PC-9 (cell line): ENCODE data around the gene SAPCD2. TPM values are rescaled to one million over a fixed set of nuclear protein-coding genes. Genes with fewer than 3 reads are reported as not detected.

ENCODE experiments used
- BruUV-seq: library from RNA; stranded (reverse); fragments of 400-500 nt; replicated peaks from 2 replicates; lab custom pipeline; 2021; lab: Mats Ljungman, UMichigan
- CTCF ChIA-PET: fragments of 300-600 bp; sonication (Branson Sonifier 250); formaldehyde crosslinking; loops from one replicate; lab custom pipeline; 2022; ENCODE audit warnings: antibody characterized with exemption; lab: Charles Lee
- POLR2A ChIA-PET: fragments of 300-600 bp; sonication (Branson Sonifier 250); formaldehyde crosslinking; loops from one replicate; lab custom pipeline; 2022; ENCODE audit warnings: antibody characterized with exemption; ENCODE audit not compliant: unreplicated experiment; lab: Charles Lee
- DNase-seq, 2 experiments: peaks; one replicate each; pipeline versions ENCODE4 v3.0.0 to v3.0.0-alpha.2; 2015 to 2022; ENCODE audit warnings: mixed read lengths in 1 of 2
- H2AFZ ChIP-seq: fragments of 200-600 bp; sonication (generic); 2 replicates; pipeline ENCODE4 v1.8.1; 2017; ENCODE audit warnings: antibody characterized with exemption
- H3F3A ChIP-seq: fragments of 200-600 bp; sonication (generic); 2 replicates; pipeline ENCODE4 v1.8.1; 2017; ENCODE audit warnings: antibody characterized with exemption, mild to moderate bottlenecking, low read depth; ENCODE audit not compliant: insufficient read depth
- H3K27ac ChIP-seq: fragments of 200-600 bp; sonication (generic); 2 replicates; pipeline ENCODE4 v1.6.1; 2016; ENCODE audit warnings: mixed run types
- H3K27me3 ChIP-seq: fragments of 200-600 bp; sonication (generic); 2 replicates; pipeline ENCODE4 v1.6.1; 2016; ENCODE audit warnings: low read depth, mixed run types; ENCODE audit not compliant: insufficient read depth
- H3K36me3 ChIP-seq: fragments of 200-600 bp; sonication (generic); 2 replicates; pipeline ENCODE4 v1.6.1; 2016; ENCODE audit warnings: low read depth, mixed run types
- H3K4me1 ChIP-seq: fragments of 200-600 bp; sonication (generic); replicated peaks from 2 replicates; pipeline ENCODE4 v1.6.1; 2016; ENCODE audit warnings: mixed run types; ENCODE audit not compliant: insufficient read depth
- H3K4me2 ChIP-seq: fragments of 200-600 bp; sonication (generic); 2 replicates; pipeline ENCODE4 v1.6.1; 2017; ENCODE audit warnings: mixed run types
- H3K4me3 ChIP-seq: fragments of 200-600 bp; sonication (generic); 2 replicates; pipeline ENCODE4 v1.6.1; 2016; ENCODE audit warnings: mixed run types
- H3K79me2 ChIP-seq: fragments of 200-600 bp; sonication (generic); 2 replicates; pipeline ENCODE4 v1.6.1; 2017; ENCODE audit warnings: low read depth, mixed run types
- H3K9me2 ChIP-seq: fragments of 200-600 bp; sonication (generic); 2 replicates; pipeline ENCODE4 v1.8.1; 2017; ENCODE audit warnings: mild to moderate bottlenecking; ENCODE audit not compliant: insufficient read depth
- H3K9me3 ChIP-seq: fragments of 200-600 bp; sonication (generic); 2 replicates; pipeline ENCODE4 v1.8.1; 2016; ENCODE audit warnings: low read depth; ENCODE audit not compliant: insufficient read depth
- H4K20me1 ChIP-seq: fragments of 200-600 bp; sonication (generic); 2 replicates; pipeline ENCODE4 v1.8.1; 2017; ENCODE audit not compliant: insufficient read depth
- CTCF ChIP-seq: fragments of 200-600 bp; sonication (generic); conservative IDR thresholded peaks from 2 replicates; pipeline ENCODE4 v1.6.1; 2017; ENCODE audit warnings: mixed run types, antibody characterized with exemption, mild to moderate bottlenecking, moderate library complexity
- EZH2 ChIP-seq: fragments of 200-600 bp; sonication (generic); IDR thresholded peaks from 2 replicates; pipeline ENCODE4 v1.8.0; 2017; ENCODE audit warnings: antibody characterized with exemption, low read depth
- intact Hi-C: fragments of 100-400 bp; cut with micrococcal nuclease; formaldehyde crosslinking; loops from one replicate; pipeline ENCODE4 v1.10.0; 2022; ENCODE audit not compliant: unreplicated experiment
- total RNA-seq: library from RNA; stranded (reverse); gene quantifications from 2 replicates; pipeline ENCODE4 v1.2.3, GENCODE V29; 2021

The SAPCD2 gene
- total RNA-seq, 1 experiment from 2014 or later = 50.3 TPM

- no TSS peak for BruUV-seq
- TF ChIP-seq EZH2 = no peak
- TF ChIP-seq CTCF = peak; percentile 65
- DNase-seq = peak in 1 of 2 experiments; percentile 73
Observed at GRCh38 chr9:137049544-137050449, 20.6 kb downstream of the SAPCD2 start.

GRCh38 chr9:137048655-137049543 lies 21.5 kb downstream of the SAPCD2 start:
- no TSS peak for BruUV-seq
- H2AFZ ChIP-seq = no peak overlapping the region
- POLR2A ChIA-PET = no interaction called here
- no peak overlapping the region for H3K4me3 ChIP-seq
- H3K36me3 ChIP-seq = no peaks in the 10 kb centered on the region
- peaks cover 12% of the 10 kb centered on the region for H3K4me1 ChIP-seq
- TF ChIP-seq CTCF = no peak
- no peak for TF ChIP-seq EZH2
- DNase-seq = no peak
- H3K9me3 ChIP-seq = no peaks in the 10 kb centered on the region
- H3F3A ChIP-seq = peaks cover 14% of the 10 kb centered on the region; the same call in 1 of the 2 replicates
- CTCF ChIA-PET = interaction anchor here (0.6 to 1.0 kb wide), 3 partner anchors 19 to 373 kb away, joined by 3 to 8 read pairs (median 5); no protein-coding TSS in a partner anchor
- intact Hi-C loops = loop anchor here (5.0 kb wide), 1 partner anchor 68 kb away; no protein-coding TSS in a partner anchor
- H3K4me2 ChIP-seq = no peak overlapping the region
- no peaks in the 10 kb centered on the region for H3K9me2 ChIP-seq
- no peak overlapping the region for H3K27ac ChIP-seq
- peaks cover 14% of the 10 kb centered on the region for H3K79me2 ChIP-seq
- peaks cover 6% of the 10 kb centered on the region for H3K27me3 ChIP-seq
- peaks cover 19% of the 10 kb centered on the region for H4K20me1 ChIP-seq

More at GRCh38 chr9:137049544-137050449, 20.6 kb downstream of the SAPCD2 start:
- peaks cover 6% of the 10 kb centered on the region for H3K27me3 ChIP-seq
- intact Hi-C loops = loop anchor here (5.0 kb wide), 1 partner anchor 68 kb away; no protein-coding TSS in a partner anchor
- no peak overlapping the region for H3K4me2 ChIP-seq
- H3K9me3 ChIP-seq = no peaks in the 10 kb centered on the region
- H3K4me1 ChIP-seq = peaks cover 3% of the 10 kb centered on the region
- H2AFZ ChIP-seq = no peak overlapping the region
- ChIA-PET CTCF (no interaction called here), POLR2A (no interaction called here)
- peaks cover 10% of the 10 kb centered on the region for H4K20me1 ChIP-seq
- no peak overlapping the region for H3K27ac ChIP-seq
- H3K9me2 ChIP-seq = no peaks in the 10 kb centered on the region
- H3K36me3 ChIP-seq = no peaks in the 10 kb centered on the region
- no peak overlapping the region for H3K4me3 ChIP-seq
- peaks cover 5% of the 10 kb centered on the region for H3K79me2 ChIP-seq
- H3F3A ChIP-seq = peaks cover 11% of the 10 kb centered on the region; the same call in 1 of the 2 replicates
